Activated CD8-positive, alpha-beta T cell treated with anti-CD3 and anti-CD28 coated beads for 36 hours (primary cell): Measurements from ENCODE around the gene SMAP1. TPM values are rescaled to one million over a fixed set of nuclear protein-coding genes. Genes with fewer than 3 reads are reported as not detected.

Experiments used
- ATAC-seq: fragments of 200-7000 bp; cut with Tn5 transposase; one replicate; pipeline ENCODE4 v1.10.0; 2021; ENCODE audit warnings: mild to moderate bottlenecking, moderate library complexity
- CTCF ChIA-PET: fragments of 350-600 bp; sonication (Branson Sonifier 250); formaldehyde crosslinking; loops from one replicate; lab custom pipeline; 2021; ENCODE audit warnings: antibody characterized with exemption; lab: Charles Lee
- POLR2A ChIA-PET: fragments of 350-600 bp; sonication (Branson Sonifier 250); formaldehyde crosslinking; loops from one replicate; lab custom pipeline; 2021; ENCODE audit warnings: antibody characterized with exemption; lab: Charles Lee
- DNase-seq: peaks from one replicate; pipeline ENCODE4 v3.0.0-alpha.2; 2020
- H3K27ac Mint-ChIP-seq: one replicate; pipeline ENCODE4 v1.8.0; 2021; ENCODE audit warnings: mild to moderate bottlenecking, mixed read lengths
- H3K27me3 Mint-ChIP-seq: one replicate; pipeline ENCODE4 v1.8.0; 2021; ENCODE audit warnings: mixed read lengths
- H3K36me3 Mint-ChIP-seq: one replicate; pipeline ENCODE4 v1.8.0; 2021; ENCODE audit warnings: low read depth, mixed read lengths
- H3K4me1 Mint-ChIP-seq: one replicate; pipeline ENCODE4 v1.8.0; 2021; ENCODE audit warnings: low read depth, mixed read lengths
- H3K4me3 Mint-ChIP-seq: one replicate; pipeline ENCODE4 v1.8.0; 2021; ENCODE audit warnings: mild to moderate bottlenecking, moderate library complexity, mixed read lengths
- H3K9me3 Mint-ChIP-seq: one replicate; pipeline ENCODE4 v1.8.0; 2021; ENCODE audit warnings: mixed read lengths
- intact Hi-C: fragments of 100-400 bp; cut with micrococcal nuclease; formaldehyde crosslinking; loops from one replicate; pipeline ENCODE4 v1.10.0; 2022
- total RNA-seq, 2 experiments: library from RNA; stranded (reverse); gene quantifications; one replicate each; pipeline ENCODE4 v1.2.3, GENCODE V29; 2021
- TF ChIP-seq, protein P1 (sequence below): fragments of 200-600 bp; IDR thresholded peaks from one replicate; pipeline ENCODE4 v1.8.0; 2022; ENCODE audit warnings: antibody characterized with exemption, mild to moderate bottlenecking

Gene SMAP1
- total RNA-seq, 2 experiments from 2014 or later = 24.1 to 26.3 TPM

- peak overlapping the region; percentile 93 for H3K4me3 Mint-ChIP-seq
- no peaks in the 10 kb centered on the region for H3K27me3 Mint-ChIP-seq
- TF ChIP-seq, protein P1, sequence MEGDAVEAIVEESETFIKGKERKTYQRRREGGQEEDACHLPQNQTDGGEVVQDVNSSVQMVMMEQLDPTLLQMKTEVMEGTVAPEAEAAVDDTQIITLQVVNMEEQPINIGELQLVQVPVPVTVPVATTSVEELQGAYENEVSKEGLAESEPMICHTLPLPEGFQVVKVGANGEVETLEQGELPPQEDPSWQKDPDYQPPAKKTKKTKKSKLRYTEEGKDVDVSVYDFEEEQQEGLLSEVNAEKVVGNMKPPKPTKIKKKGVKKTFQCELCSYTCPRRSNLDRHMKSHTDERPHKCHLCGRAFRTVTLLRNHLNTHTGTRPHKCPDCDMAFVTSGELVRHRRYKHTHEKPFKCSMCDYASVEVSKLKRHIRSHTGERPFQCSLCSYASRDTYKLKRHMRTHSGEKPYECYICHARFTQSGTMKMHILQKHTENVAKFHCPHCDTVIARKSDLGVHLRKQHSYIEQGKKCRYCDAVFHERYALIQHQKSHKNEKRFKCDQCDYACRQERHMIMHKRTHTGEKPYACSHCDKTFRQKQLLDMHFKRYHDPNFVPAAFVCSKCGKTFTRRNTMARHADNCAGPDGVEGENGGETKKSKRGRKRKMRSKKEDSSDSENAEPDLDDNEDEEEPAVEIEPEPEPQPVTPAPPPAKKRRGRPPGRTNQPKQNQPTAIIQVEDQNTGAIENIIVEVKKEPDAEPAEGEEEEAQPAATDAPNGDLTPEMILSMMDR = no peak
- ChIA-PET CTCF (interaction anchor here (1.0 to 3.1 kb wide), 6 partner anchors 9 to 298 kb away, joined by 3 to 27 read pairs (median 4); no protein-coding TSS in a partner anchor), POLR2A (interaction anchor here (0.6 to 2.0 kb wide), 9 partner anchors 9 to 875 kb away, joined by 3 to 7 read pairs (median 3); partner anchors contain the start of genes FAM135A and SDHAF4)
- H3K36me3 Mint-ChIP-seq = no peaks in the 10 kb centered on the region
- peak overlapping the region; percentile 92 for H3K27ac Mint-ChIP-seq
- DNase-seq = no peak
- intact Hi-C loops = loop anchor here (5.0 kb wide), 1 partner anchor 100 kb away; the partner anchor contains the start of gene SDHAF4
- ATAC-seq = peak; percentile 1
- H3K9me3 Mint-ChIP-seq = no peaks in the 10 kb centered on the region
- peaks cover 47% of the 10 kb centered on the region for H3K4me1 Mint-ChIP-seq
Observed at GRCh38 chr6:70667256-70667710, 400 bp upstream of the SMAP1 start.

DNA sequence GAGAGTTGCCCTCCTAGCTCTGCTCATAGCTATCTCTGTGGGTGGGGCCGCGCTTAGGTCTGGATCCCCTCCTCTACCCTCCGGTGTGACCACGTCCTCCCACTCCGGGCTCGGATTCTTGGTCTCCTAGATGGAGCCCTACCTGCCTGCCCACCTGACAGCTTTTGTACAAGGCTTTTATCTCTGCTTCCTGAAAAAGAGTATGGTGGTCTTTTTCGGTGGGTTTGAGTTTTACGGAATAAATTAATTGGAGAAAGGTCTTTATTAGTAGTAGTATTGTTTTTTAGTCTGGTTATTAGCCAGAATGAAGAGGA lies 773 bp downstream of the SMAP1 start:
- peak; percentile 70 for DNase-seq
- H3K36me3 Mint-ChIP-seq = no peaks in the 10 kb centered on the region
- ChIA-PET CTCF (interaction anchor here (0.8 to 3.1 kb wide), 3 partner anchors 17 to 38 kb away, joined by 3 to 27 read pairs (median 3); no protein-coding TSS in a partner anchor), POLR2A (interaction anchor here (0.8 to 2.0 kb wide), 4 partner anchors 9 to 110 kb away, joined by 3 to 7 read pairs (median 4); partner anchors contain the start of gene SDHAF4)
- peaks cover 57% of the 10 kb centered on the region for H3K4me1 Mint-ChIP-seq
- no peaks in the 10 kb centered on the region for H3K27me3 Mint-ChIP-seq
- intact Hi-C loops = loop anchor here (5.0 kb wide), 1 partner anchor 101 kb away; the partner anchor contains the start of gene SDHAF4
- ATAC-seq = no peak
- no peaks in the 10 kb centered on the region for H3K9me3 Mint-ChIP-seq
- TF ChIP-seq, protein P1 = no peak
- peak overlapping the region; percentile 93 for H3K4me3 Mint-ChIP-seq
- peak overlapping the region; percentile 77 for H3K27ac Mint-ChIP-seq

DNA sequence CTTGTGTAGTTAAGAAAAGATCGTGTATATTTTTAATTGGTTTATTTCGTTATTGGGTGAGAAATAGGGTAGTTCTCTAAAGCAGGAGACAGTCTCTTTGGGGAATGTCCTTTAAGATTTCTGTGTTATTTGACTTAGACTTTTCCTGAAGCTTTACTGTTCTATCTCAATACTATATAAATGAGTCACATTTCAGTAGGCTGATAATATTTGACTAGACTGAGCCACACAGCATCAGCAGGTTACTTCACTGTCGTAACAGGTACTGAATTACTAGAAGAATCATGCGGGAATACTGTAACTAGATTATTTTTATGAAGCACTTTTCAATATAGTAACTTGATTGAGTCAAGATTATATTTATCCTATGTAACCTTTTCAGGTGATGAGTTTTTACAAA lies 1.4 kb downstream of the SMAP1 start:
- POLR2A ChIA-PET = interaction anchor here (0.8 to 2.0 kb wide), 3 partner anchors 8 to 111 kb away, joined by 3 to 7 read pairs (median 4); partner anchors contain the start of gene SDHAF4

DNA sequence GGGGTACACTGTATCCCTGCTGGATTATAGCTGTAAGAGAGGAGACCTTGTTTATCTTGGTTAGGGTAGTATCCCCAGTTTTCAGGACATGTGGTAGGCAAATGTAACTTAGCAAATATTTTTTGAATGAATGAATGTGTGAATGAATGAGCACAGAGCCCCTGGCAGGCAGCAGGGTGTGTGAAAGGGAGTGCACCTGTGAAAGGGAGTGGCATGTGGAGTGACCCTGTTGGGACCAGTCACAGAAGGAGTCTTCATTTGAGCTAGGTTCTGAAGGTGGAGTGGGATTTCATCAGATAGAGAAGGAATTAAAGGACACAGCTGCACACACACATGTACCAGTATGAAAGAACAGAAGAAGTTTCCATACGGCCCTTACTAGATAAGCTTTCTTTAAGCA lies 4.9 kb downstream of the SMAP1 start:
- H3K27me3 Mint-ChIP-seq = no peaks in the 10 kb centered on the region
- no peaks in the 10 kb centered on the region for H3K9me3 Mint-ChIP-seq

More for the DNA sequence above, 1.4 kb downstream of the SMAP1 start:
- TF ChIP-seq, protein P1 = no peak
- Mint-ChIP-seq H3K27ac (peak overlapping the region; percentile 77), H3K27me3 (no peaks in the 10 kb centered on the region), H3K9me3 (no peaks in the 10 kb centered on the region), H3K4me3 (peak overlapping the region; percentile 93), H3K4me1 (peaks cover 63% of the 10 kb centered on the region), H3K36me3 (peaks cover 3% of the 10 kb centered on the region)
- CTCF ChIA-PET = interaction anchor here (3.1 kb wide), 1 partner anchor 17 kb away, joined by 27 read pairs; no protein-coding TSS in a partner anchor
- intact Hi-C loops = loop anchor here (5.0 kb wide), 1 partner anchor 102 kb away; the partner anchor contains the start of gene SDHAF4
- DNase-seq (no peak), ATAC-seq (no peak)

More for the DNA sequence above, 4.9 kb downstream of the SMAP1 start:
- no peak for ATAC-seq
- POLR2A ChIA-PET = interaction anchor here (0.6 to 1.2 kb wide), 3 partner anchors 9 to 130 kb away, joined by 3 to 5 read pairs (median 3); no protein-coding TSS in a partner anchor
- no peak for DNase-seq
- Mint-ChIP-seq H3K36me3 (peaks cover 3% of the 10 kb centered on the region), H3K4me3 (no peak overlapping the region), H3K27ac (peak overlapping the region; percentile 9), H3K4me1 (peaks cover 63% of the 10 kb centered on the region)
- TF ChIP-seq, protein P1 = no peak
- intact Hi-C loops = no loop called here
- CTCF ChIA-PET = interaction anchor here (1.0 to 3.2 kb wide), 7 partner anchors 9 to 152 kb away, joined by 3 to 9 read pairs (median 6); no protein-coding TSS in a partner anchor
